GM12874 (cell line): Measurements from ENCODE around the gene PRTG.

Experiments
- TF ChIP-seq, protein P1 (sequence below): IDR thresholded peaks from 2 replicates; pipeline ENCODE4 v1.5.1; 2011; ENCODE audit warnings: low read depth, mild to moderate bottlenecking, control low read depth, low read length, moderate library complexity; ENCODE audit not compliant: insufficient read depth

The PRTG gene

DNA sequence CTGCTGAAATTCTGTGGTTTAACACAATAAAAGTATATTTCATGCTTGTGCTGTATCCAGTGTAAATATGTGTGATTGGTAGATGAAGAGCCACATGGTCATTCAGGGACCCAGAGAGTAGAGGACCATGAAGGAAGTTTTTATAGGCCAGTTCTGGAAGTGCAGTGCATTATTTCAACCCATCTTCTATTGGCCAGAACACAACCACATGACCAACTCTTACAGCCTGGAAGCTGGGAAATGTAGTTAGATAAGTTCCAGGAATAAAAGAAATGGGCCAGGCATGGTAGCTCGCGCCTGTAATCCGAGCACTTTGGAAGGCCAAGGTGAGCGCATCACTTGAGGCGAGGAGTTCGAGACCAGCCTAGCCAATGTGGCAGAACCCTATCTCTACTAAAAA is 21.4 kb upstream of the PRTG start:
- TF ChIP-seq, protein P1, sequence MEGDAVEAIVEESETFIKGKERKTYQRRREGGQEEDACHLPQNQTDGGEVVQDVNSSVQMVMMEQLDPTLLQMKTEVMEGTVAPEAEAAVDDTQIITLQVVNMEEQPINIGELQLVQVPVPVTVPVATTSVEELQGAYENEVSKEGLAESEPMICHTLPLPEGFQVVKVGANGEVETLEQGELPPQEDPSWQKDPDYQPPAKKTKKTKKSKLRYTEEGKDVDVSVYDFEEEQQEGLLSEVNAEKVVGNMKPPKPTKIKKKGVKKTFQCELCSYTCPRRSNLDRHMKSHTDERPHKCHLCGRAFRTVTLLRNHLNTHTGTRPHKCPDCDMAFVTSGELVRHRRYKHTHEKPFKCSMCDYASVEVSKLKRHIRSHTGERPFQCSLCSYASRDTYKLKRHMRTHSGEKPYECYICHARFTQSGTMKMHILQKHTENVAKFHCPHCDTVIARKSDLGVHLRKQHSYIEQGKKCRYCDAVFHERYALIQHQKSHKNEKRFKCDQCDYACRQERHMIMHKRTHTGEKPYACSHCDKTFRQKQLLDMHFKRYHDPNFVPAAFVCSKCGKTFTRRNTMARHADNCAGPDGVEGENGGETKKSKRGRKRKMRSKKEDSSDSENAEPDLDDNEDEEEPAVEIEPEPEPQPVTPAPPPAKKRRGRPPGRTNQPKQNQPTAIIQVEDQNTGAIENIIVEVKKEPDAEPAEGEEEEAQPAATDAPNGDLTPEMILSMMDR: no peak

DNA sequence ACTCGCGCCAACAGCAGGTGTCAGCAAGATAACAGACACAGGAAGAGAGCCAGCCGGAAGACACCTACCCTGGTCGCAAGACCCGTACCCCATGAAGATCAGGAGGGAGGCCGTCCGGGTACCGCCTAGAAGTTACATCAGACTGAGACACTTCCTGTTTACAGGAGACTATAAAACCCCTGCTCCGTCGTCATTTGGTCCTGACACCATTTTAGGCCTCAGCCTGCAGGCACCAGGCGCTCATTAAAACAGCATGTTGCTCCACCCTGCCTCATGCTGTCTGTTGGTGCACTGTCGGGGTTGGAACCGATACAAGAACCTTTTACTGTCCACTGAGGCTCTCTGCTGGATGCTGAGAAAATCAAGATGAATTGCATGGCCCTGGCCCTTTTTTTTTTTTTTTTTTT is 15.6 kb upstream of the PRTG start:
- TF ChIP-seq, protein P1: no peak

GRCh38 chr15:55750706-55751105 is 7.8 kb upstream of the PRTG start:
- TF ChIP-seq, protein P1: no peak

- TF ChIP-seq, protein P1: no peak
These were observed 1.0 kb upstream of the PRTG start for GRCh38 chr15:55743729-55744655.

GRCh38 chr15:55742498-55742926 is 440 bp downstream of the PRTG start:
- TF ChIP-seq, protein P1: no peak

DNA sequence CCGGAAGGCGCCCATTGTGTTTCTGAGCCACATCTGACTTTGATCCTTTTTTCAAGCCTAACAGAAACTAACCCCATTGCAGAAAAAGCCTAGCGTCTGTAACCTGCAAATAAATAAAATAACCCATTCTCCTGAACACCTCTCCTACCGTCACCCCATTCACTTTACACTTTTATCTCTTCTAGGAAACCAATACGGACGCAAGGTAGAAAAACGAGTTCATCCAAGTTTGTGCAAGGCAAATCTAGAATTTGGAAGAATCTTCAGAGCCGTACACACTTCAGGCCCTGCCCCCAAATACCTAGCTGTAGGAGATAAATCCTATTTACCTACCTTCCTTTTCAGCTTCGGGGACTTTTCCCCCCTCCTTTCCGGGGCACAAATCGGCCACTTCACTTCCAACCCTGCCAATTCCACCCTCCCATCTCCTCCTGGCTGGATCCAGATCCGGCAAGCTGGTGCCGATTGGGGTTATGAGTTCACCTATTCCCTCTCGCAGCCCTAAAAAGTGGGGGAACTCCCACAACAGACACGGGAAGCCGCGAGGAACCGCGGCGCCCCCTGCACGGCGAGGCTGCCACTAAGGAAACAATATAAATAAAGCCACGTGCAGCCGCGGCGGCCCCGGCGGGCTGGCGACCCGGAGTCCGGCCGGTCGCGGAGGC is 987 bp downstream of the PRTG start:
- TF ChIP-seq, protein P1: no peak

GRCh38 chr15:55740981-55741832 is 1.7 kb downstream of the PRTG start:
- TF ChIP-seq, protein P1: no peak
